ENCODE measurements around the gene MAPT.

DNA sequence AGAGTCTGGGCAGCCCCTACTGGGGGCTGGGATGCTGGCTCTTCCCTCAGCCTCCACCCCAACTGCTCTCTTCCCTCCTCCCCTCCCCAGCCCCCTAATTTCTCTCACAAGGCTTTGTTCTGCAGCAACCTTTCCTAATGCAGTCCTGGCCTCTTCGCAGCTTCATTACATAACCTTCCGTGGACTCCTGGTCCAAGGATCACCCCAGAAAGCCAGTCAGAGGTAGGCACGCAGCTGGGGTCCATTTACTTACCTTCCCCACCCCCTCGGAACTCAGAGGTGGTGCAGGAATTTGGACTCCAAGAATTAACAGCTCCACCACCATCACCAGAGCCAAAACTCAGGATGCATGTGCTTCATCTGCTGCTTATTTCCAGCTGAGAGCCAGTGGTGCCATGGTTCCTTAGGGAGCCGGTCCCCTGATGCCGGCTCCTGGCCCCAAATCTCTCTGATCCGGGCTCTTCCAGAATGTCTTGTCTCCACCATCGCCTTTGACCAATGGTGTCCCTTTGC lies 40.9 kb downstream of the MAPT start:
- no peak for TF ChIP-seq ZNF274 (IDR thresholded peaks at IDR 0.05; ENCODE audit: low read depth, low read length)
- TF ChIP-seq SUZ12 (IDR thresholded peaks at IDR 0.05; ENCODE audit: extremely low read depth, insufficient read depth, insufficient read length) = no peak
- TF ChIP-seq YY1 (IDR thresholded peaks at IDR 0.05; ENCODE audit: insufficient read depth, insufficient read length) = no peak

Measured in NT2/D1 (cell line).